GM20431 (cell line): ENCODE data around the gene DLG1.

Source experiments
- in situ Hi-C: fragments of 300-500 bp; cut with MseI, MboI; formaldehyde crosslinking; loops from one replicate; pipeline ENCODE4 v1.15.0; 2020; ENCODE audit warnings: low sequenced_read_pairs; ENCODE audit not compliant: unreplicated experiment

Gene DLG1

GRCh38 chr3:197025736-197026480 is 272.5 kb downstream of the DLG1 start:
- in situ Hi-C loops = no loop called here

GRCh38 chr3:197024881-197025735 is 273.3 kb downstream of the DLG1 start:
- in situ Hi-C loops = loop anchor here (25.0 kb wide), 1 partner anchor 162 kb away; no protein-coding TSS in a partner anchor

GRCh38 chr3:197023998-197024651 is 274.3 kb downstream of the DLG1 start:
- in situ Hi-C loops = loop anchor here (25.0 kb wide), 1 partner anchor 163 kb away; no protein-coding TSS in a partner anchor

- in situ Hi-C loops = loop anchor here (25.0 kb wide), 1 partner anchor 164 kb away; no protein-coding TSS in a partner anchor
Observed at GRCh38 chr3:197023241-197023997, 275.0 kb downstream of the DLG1 start.

GRCh38 chr3:197022405-197023231 is 275.8 kb downstream of the DLG1 start:
- in situ Hi-C loops = loop anchor here (25.0 kb wide), 1 partner anchor 165 kb away; no protein-coding TSS in a partner anchor

- in situ Hi-C loops = loop anchor here (25.0 kb wide), 1 partner anchor 165 kb away; no protein-coding TSS in a partner anchor
Observed at GRCh38 chr3:197021729-197022404, 276.5 kb downstream of the DLG1 start.

DNA sequence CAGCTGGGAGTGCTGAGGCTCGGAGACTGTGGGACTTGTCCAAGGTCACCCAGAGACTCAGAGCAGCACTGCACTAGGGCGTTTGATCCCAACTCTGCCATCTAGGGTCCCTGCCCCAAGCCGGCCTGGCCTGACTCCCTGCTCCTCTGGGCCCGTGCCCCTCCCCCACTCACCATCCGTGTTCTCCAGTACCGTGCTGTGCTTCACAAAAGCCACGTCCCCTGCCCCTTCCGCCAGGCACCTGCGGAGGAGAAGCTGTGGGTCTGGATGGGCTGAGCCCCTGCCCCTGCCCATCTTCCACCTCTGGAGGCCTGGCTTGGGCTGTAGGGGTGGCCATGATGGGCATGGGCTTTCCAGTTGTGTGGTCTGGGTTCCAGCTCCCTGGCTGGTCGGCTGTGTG is 277.2 kb downstream of the DLG1 start:
- in situ Hi-C loops = loop anchor here (25.0 kb wide), 1 partner anchor 166 kb away; no protein-coding TSS in a partner anchor

- in situ Hi-C loops = loop anchor here (25.0 kb wide), 1 partner anchor 168 kb away; no protein-coding TSS in a partner anchor
Observed at GRCh38 chr3:197019535-197019934, 278.9 kb downstream of the DLG1 start.

DNA sequence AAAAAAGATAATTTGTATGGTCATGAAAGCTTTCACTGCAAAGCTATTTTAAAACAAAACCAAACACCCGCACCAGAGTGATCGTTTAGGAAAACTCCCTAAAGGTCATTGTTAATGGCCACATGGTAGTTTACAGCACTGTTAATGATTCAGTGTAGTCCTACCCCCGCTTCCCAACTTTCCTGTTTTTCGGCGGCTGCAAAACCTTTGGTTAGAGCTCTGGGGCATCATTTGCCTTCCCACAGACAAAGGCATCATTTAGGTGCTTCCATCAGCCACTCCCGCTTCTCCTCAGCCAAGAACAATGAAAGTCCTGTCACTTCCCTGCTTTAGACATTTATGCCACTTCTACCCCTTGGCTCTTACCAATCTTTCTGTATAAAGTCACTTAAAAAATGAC is 279.4 kb downstream of the DLG1 start:
- in situ Hi-C loops = loop anchor here (25.0 kb wide), 1 partner anchor 168 kb away; no protein-coding TSS in a partner anchor

DNA sequence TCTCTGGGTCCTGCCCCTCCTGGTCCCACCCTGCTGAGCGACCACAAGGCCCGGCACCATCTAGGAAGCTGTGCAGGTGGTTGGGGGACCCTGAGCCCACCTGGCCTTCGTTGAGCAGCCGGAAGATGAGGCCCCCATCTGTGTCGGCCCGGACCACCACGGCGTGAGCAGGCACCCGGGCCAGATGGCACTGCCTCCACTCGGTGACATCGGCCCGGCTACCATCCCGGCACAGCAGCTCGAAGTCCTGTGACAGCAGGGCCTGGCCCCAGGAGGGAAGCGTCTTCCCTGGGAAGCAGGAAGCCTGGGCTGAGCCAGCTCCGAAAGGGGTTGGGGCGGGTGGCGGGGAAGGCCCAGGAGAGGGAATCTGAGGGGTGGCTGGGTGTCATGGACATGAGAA is 281.4 kb downstream of the DLG1 start:
- in situ Hi-C loops = loop anchor here (25.0 kb wide), 1 partner anchor 170 kb away; no protein-coding TSS in a partner anchor

GRCh38 chr3:197015790-197016736 is 282.3 kb downstream of the DLG1 start:
- in situ Hi-C loops = loop anchor here (25.0 kb wide), 1 partner anchor 171 kb away; no protein-coding TSS in a partner anchor

DNA sequence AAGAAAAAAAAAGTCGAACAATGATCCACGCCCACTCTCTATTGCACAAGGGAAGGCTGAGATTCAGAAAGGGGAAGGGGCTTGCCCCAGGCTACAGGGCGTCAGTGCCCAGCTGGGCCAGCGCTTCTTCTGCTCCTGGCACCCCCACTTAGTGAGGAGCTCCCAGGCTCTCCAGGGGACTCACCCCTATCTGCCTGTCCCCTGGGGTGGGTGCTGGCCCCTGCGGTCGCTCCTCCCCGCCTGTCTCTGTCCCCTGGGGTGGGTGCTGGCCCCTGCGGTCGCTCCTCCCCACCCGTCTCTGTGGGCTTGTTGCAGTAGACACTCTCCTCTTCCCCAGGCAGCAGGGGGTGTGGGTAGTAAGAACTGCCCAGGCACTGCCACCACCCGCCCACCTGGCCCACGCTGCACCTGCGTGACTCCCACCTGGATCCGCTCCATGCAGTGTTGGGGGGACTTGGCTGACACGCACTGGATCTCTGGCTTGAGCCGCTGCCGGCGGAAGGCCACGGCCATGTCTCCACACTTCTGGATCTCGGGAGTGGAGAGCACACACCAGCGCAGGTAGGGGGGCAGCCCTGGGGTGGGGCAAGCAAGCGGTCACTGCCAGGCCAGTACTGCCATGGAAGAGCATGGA is 283.4 kb downstream of the DLG1 start:
- in situ Hi-C loops = loop anchor here (25.0 kb wide), 1 partner anchor 172 kb away; no protein-coding TSS in a partner anchor

- in situ Hi-C loops = loop anchor here (25.0 kb wide), 1 partner anchor 173 kb away; no protein-coding TSS in a partner anchor
Observed at GRCh38 chr3:197014024-197014423, 284.4 kb downstream of the DLG1 start.

DNA sequence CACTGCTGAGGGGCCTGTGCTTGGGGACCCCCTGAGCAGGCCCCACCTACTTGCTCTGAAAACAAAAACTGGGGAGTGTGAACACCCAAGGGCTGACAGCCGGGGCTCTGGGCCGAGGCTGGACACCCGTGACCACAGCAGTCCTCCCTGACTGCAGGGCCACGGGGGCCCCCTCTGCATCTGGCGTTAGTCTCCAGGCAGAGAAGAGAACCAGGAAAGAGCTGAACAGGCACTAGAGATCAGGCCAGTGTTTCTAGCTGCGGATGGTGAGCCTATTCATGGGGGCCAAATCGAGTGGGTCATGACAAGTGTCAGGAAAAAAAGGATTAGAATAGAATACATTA is 285.9 kb downstream of the DLG1 start:
- in situ Hi-C loops = loop anchor here (25.0 kb wide), 1 partner anchor 175 kb away; no protein-coding TSS in a partner anchor

DNA sequence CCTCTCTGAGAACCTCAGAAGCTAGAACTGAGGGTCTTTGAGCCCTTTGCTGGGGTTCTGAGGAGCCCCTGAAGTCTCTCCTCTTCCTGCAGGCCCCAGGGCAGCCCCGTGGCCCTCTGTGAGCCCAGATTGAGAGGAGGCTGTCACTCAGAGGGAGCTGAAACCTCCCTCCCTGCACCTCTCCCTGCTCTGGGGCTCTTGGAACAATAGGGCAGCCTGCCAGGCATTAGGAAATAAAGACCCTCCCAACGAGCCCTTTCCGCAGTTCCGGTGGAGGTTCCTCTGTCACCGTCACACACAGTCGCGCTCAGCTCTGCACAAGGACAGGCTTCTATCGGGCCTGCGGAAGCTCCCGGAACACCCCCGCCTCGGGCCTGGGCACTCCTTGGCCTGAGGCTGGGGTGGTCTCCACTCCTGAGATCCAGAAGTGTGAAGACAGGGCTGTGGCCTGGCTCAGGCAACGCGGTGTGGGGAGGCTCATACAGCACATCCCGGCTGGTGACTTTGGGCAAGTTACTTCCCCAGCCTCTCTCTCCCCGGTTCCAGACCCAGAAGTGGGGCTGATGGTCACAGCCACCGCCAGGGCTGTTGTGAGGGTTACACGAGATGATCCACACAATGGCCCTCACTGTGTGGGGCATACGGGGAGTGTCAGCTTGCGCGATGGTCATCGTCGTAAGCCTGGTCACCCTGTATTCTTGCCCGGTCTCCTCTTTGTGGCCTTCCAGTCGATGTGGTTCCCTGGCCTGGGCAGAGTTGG is 286.5 kb downstream of the DLG1 start:
- in situ Hi-C loops = loop anchor here (25.0 kb wide), 1 partner anchor 175 kb away; no protein-coding TSS in a partner anchor
